Measurements from ENCODE around the gene MPPED2.
A peak's percentile ranks its signal among the peaks of the same experiment; 100 is the strongest.
"Not testable (repeated sequence)": the region's sequence is repeated elsewhere in the genome, so short reads cannot be mapped to it uniquely, and the experiment has no call there.

MPPED2 gene

DNA sequence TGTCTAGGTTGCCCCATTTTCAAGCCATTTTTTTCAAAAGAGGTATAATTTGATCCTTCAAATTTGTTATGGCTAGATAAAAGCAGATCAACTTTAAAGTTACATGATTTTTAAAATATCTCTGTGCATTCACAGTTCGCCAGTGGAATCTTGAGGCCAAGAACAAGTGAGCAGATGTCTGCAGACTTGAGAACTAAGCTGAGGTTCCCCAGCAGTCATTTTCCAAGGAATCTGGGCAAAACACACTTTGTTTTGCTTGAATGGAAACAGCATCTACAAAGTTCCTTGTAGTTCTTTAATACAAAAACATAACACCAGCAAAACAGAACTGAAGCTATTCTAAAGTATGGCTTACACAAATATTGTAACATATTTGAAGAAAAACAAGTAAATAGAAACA, 7.7 kb downstream of the MPPED2 start:
- no peak for DNase-seq (ENCODE audit: low read depth)

DNA sequence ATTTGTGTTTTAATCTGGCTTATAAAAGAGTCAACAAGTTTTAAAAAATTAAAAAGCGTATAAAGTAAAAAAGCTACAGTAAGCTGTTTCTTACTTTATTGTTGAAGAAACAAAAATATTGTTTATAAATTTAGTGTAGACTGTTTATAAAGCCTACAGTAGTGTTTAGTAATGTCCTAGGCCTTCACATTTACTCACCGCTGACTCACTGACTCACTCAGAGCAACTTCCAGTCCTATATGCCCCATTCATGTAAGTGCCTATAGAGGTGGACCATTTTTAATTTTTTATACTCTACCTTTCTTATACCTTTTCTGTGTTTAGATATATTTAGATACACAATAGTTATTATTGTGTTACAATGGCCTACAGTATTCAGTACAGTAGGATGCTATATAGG, 12.2 kb downstream of the MPPED2 start:
- peak; percentile 30 for DNase-seq (ENCODE audit: low read depth)

DNA sequence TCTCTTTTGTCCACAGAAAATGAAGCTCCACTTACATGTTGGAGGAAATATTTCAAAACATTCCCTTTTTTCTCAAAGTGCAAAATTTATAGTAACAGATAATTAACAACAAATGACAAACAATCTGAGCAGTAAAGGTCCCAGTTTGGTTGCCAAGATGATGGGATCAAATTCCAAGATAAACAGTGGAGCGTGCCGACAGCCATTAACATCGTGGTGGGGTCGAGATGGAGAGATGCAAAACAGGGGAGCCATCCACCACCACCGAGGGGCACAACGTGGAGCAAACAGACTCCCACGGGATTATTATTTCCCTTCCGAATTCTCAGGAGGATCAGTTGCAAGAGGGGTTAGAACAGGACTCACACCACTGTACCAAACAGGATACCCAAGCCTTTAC, 17.2 kb downstream of the MPPED2 start:
- DNase-seq (ENCODE audit: low read depth) = no peak

DNA sequence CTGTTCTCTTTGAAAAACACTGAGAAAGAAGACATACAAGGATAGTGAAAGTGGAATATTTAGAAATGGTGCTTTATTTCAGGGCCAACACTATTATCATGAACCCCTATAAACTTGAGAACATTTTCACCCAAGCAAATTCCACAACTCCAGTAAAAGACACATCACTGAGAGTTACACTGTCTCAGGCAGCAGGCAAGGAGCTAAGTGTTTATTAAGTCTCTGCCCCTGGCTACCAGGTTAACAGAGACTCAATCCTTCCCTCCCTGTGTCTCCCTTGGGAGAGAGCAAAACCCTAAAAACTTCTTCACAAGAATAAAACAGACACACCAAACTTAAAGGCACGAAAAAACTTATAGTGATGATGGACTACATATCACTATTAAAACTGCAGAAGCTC, 18.5 kb downstream of the MPPED2 start:
- no peak for DNase-seq (ENCODE audit: low read depth)

DNA sequence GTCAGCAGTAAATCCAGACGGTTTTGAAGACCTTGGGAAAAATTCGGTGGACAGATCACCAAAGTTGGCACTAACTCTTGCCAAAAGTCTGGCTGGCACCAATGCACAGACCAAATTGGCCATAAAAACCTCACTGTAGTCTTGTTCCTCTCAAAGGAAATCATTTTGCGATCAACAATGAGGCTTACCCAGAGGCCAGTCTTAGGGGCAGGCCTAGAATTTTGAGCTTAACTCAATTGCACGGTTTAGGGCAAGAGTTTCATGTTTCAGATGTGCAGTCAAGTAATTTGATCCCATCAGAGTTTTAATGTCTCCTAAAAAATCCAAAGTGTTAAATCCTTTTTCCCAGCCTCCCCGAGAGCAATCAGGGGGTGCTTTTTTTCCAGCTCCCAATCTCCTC, 19.0 kb downstream of the MPPED2 start:
- no peak for DNase-seq (ENCODE audit: low read depth)

DNA sequence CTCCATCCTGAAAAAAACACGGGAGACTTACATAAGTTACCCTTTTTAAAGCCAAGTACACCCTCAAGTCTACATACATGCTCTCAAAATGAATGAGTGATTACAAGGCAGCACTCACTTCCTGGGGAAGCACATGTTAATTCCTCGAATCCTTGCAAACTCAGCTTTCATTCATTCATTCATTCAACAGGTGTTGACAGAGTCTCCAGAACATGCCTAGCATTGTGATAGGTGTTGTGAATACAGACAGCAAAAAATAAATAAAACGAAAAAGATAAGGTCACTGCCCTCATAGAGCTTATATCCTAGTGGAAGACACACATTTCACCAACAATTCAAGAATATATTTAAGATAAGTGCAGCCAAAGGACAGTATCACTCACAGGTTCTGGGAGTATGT, 19.7 kb downstream of the MPPED2 start:
- no peak for DNase-seq (ENCODE audit: low read depth)

DNA sequence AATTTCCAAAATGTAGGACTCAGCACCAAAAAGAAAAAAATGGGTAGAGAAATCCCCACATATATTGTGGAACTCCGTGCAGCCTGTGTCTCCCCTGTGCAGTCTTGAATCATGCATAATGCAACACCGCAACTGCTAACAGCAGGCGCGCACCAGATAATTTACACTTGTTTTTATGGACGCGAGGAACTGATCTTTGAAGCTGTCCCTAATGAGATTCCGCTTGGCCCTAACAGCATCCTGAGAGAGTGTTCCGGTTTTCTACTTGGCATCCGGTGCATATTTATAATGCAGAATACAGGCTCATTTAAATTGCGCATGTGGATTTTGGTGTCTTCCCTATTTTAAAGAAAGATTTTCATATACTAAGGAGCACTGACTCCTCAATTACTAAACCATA, 21.1 kb downstream of the MPPED2 start:
- no peak for DNase-seq (ENCODE audit: low read depth)

DNA sequence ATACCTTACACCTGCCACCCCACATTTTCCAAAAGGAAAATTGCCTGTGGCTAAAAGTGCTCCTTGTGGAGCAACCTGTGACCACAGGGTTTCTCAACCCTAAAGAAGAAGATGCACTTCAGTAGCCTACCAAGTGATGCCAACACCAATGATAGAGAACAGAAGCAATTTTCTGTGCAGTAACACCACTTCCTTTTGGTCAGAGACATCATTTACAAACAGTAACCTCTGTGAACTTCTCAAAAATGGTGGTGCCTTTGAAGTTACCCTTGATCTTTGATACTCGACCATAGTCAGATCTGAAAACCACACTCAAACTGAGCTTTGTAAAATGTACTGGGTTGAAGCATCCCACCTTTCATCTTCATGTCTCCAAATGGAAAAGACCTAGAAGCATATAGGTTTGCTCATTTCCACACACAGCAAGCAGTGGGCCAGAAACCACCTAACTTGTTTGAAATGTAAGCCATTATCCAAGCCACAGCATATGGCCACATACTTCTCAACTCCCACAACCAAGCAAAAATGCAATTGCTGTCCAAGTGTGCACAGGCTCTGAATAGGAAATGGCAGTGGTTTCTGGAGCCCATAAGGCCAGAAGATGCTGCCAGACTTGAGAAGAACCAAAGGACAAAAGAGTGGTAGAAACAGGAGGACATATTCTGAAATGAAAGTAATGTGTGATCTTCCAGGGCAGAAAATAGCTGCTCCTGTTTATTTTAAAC, 24.3 kb downstream of the MPPED2 start:
- DNase-seq (ENCODE audit: low read depth) = no peak

DNA sequence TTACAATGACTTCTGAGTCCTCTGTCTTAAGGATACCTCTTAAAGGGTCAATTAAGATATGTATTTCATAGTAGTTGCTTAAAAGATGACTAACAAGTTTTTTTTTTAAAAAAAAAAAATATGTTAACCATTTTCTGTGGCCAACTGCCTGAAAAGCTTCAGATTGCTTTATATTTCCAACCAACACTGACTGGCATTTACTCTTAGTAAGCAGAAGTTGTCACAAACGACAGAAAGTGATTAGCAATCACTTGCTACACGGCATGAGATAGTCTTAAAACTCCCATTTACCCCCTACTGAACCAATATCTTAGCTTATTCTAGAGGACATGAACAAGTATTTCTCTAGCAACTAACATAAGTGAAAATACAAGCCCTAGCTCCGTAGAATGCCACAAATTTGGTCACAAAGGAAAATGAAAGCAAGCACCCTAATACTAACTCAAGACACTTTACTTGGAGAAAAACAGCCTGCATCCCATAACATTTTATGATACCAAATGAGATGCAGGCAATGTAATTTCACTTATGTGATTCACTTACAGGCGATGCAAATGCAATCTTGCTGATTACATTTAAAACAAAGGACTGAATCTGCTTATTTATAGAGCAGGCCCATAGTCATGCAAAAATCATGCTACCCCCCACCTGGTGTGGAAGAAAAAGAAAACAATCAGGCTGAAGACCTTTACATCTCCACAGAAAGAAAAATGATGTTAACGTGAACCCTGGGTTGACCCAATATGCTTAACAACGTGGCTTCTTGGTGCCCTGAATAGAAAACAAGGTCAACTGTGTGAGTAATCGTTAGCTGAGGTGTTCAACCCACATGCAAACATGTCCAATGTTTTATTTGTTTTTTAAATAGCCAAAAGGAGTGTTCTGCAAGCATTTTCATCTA, 25.7 kb downstream of the MPPED2 start:
- no peak for DNase-seq (ENCODE audit: low read depth)

DNA sequence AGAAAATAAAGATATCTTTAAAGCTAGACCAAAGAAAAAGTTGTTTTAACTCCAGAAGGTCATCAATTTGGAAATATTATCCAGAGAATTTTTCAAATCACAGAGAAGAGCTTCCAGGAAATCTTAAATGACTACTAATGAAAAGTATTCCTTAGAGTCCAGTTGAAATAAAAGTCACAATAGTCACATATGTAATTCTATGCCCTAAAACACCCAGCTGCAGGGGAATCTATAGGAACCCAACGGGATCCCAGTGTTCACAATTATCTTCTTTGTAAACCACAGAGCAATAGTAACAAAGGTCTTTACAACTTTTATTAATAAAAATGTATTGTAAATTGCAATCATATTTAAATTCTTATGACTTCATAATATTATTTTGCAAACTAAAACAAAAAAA, 27.1 kb downstream of the MPPED2 start:
- no peak for DNase-seq (ENCODE audit: low read depth)

DNA sequence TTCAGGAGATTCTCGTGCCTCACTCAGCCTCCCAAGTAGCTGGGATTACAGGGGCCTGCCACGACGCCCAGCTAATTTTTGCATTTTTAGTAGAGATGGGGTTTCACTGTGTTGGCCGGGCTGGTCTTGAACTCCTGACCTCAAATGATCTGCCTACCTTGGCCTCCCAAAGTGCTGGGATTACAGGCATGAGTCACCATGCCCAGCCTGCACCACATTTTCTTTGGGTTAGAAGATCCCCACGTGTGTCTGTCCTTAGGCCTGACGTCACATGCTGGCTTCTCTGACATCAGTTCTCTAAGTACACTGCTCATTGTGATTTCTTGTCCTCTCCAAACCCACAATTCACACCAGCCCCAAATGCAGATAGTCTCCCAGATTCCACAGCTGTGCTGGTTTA, 31.6 kb downstream of the MPPED2 start:
- DNase-seq (ENCODE audit: low read depth) = not testable (repeated sequence)

DNA sequence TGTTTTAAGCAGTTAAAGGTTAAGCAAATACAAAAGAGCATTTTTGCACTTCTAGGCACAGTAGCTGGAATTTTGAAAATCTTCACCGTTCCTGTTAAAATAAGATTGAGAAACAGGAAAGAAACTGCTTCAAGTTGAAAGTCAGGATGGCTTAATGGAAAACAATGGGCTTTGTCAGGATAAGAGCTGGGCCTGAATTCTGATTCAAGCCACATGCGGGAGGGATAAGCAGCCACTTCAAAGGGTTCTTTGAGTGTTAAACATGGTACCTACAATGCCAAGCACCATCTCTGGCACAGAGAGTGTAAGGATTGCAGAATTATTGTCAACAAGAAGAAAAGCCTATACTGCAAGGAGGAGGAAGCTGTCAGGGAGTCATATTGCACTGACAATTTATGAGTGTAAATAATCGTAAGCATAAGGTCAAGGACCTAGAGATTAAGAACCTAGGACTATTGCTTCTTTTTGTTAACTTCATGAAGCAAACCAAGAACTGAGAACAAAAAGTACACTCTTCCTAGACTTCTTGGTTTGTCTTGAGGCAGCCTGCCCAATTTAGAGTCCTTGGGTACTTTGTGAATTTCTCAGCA, 32.5 kb downstream of the MPPED2 start:
- no peak for DNase-seq (ENCODE audit: low read depth)

DNA sequence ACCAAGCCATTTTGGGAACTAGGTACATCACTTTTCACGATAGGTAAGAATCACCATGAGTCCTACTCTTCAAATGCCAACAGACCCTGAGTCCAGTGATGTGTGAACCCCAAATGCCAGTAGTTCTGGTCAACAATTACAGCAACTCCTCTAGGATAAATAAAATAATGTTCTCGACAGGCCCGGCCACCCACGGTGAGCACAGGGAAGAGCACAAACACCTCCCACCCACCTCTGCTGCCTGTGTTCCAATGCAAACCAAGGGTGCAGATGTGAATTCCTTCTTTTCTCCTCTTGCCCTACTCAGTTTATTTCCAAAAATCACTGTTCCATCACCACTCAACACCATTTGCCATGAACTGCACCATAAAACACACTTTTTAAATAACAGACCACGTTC, 33.3 kb downstream of the MPPED2 start:
- DNase-seq (ENCODE audit: low read depth) = no peak

DNA sequence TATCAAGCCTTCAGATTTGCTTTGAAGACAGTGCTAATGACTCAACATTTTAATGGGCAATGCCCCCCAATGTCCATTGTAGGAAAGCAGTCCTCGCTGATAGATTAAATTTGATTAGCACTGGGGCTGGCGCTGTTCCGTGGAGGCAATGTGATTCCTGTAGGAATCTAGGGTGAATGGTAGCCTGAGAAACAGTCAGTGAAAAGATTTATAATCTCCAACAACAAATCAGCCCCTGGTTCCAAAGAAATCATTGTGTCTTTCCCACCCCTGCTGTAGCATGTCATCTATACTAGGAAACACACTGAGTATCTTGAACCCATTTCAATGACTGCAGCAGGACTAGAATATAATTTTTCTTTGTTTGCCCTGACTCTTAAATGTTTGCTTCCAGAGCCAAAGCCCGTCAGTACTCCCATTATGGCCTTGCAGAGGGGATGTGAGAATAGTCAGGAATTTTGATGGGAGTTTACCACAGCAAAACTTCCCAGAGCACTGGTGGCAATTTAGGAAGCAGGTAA, 36.1 kb downstream of the MPPED2 start:
- no peak for DNase-seq (ENCODE audit: low read depth)

DNA sequence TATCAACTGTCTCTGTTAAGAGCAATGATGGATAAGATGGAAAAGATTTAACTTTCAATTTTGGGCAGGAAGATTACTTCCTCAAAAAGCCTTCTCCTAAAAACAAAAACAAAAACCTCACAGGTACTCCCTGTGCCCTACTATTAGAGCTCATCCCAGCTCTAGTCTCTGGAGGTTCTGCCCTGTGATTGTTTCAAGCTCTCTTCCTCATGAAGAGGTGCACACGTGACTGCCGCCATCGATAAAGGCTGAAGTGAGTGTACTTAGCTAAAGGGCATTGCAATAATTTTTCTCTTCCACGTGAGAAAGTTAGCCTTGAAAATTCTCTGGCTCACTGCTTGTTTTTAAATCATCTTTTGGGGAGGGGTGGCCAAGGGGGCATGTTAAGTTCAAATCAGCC, 36.6 kb downstream of the MPPED2 start:
- DNase-seq (ENCODE audit: low read depth) = no peak

DNA sequence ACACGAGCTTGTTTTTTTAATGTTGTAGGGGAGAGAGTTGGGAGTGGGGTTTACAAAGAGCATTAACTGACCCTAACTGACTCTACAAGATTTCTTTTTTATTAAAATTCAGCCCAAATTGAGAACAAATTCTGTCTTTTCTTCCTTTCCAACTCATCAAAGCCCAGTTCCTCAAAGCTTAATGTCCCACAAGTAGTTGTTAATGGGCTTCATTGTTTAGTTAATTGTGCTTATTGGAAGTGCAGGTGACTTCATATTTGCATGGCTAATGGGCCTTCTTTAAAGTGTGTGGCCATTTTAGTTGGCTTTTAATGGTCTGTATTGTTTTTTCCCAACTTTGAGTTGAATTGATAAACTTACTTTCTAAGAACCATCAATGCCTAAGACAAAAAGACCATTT, 39.8 kb downstream of the MPPED2 start:
- no peak for DNase-seq (ENCODE audit: low read depth)

DNA sequence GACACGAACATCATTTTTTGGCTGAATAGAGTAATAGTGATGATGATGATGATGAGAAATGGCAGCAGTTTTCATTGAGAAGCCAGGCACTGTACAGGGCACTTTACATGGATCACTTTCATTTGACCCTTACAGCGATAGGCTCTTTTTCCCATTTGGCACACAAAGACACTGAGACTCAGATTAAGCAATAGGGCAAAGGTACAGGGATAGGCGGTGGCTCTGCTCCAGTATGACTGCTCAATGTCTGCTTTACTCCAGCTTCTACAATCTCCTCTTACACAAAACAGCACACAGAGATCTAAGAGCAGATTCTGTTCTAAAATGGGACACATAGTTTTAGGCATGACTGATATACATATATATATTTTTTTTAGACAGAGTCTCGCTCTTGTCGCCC, 40.6 kb downstream of the MPPED2 start:
- no peak for DNase-seq (ENCODE audit: low read depth)

DNA sequence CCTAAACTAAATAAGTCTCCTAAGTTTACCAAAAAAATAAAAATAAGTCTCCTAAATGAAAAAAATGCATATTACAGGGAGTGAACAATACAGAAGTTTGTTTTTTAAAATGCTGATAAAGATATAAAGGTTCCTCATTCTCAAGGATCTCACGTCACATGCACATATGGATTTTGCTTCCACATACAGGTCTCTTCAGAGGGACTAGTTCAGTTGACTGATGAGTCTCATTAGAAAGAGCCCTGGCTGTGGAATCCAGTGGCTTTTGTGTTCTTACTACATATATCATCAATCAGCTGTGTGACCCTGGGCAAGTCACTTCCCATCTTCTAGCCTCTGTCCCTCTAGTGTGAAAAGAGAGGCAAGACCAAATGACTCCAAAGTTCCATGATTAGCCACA, 43.1 kb downstream of the MPPED2 start:
- no peak for DNase-seq (ENCODE audit: low read depth)

DNA sequence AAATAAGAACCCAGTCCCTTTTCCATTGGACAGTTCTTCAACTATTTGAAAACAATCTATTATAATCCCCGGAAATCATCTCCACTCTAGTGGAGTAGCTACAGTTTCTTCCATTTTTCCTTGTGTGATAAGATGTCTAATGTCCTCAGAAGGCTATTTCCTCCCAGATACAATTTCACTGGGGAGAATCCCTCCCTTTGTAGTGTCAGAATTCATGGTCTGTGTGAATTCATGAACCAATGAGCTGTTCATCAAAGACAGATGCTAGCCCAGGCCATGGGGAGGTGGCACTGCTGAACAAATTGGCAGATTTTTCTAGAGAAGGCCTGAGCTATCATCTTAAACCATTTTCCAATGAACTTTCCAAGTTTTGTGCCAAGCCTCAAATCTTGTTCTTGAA, 45.4 kb downstream of the MPPED2 start:
- no peak for DNase-seq (ENCODE audit: low read depth)

DNA sequence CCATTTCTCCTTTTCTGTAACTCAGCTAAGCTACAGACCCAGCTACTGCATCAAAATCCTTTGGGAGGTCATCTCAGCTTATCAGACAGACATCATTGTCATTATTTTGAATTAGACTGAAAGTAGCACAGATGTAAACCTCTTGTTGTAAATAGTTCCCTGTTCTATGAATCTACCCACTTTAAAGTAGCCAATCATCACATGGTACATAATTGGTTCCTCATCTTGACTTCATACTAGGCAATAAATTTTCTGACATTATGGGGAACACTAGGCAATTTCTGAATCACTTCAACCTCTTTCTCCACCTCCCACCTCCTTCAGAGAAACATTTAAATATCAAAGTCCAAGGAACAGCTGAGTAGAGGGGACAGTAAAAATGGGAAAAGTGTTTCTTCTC, 47.9 kb downstream of the MPPED2 start:
- DNase-seq (ENCODE audit: low read depth) = no peak

DNA sequence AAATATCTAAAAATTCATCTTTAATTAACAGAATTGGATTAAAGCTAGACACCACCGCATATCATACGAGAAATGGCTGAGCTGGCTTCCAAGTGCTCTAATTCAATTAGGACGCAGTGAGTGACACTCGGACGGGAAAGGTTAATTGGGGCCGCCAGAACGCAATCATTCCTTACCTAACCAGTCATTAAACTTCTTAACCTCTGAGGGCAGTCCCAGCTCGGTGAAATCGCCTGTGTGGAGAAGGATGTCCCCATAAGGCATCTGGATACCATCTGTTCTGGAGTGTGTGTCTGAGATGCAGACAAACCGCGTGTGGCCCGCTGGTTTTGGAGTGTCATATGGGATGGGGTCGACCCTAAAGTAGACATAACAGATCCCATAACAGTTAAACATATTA, 50.3 kb downstream of the MPPED2 start:
- no peak for DNase-seq (ENCODE audit: low read depth)

DNA sequence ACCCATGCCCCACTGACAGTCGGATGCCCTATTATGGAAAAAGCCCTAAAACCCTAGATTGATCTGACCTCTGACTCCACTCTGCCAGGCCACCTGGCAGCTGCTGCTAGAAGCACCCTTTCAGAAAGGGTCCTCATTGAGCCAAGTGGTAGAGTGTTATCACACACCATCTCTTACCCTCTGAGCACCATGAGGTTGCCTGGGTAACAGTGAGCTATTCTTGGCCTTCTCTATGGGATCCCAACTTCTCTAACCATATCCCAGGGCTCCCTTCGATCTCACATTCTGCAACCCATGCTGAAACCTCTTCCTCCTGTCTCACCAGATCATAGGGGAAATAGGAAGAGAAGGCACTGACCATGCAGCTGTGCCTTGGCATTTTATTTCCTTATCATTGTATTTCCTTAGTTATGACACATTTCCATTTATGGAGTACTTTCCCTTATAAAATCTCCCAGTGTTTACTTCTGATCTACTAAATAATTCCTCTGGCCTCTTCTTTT, 52.7 kb downstream of the MPPED2 start:
- no peak for DNase-seq (ENCODE audit: low read depth)

DNA sequence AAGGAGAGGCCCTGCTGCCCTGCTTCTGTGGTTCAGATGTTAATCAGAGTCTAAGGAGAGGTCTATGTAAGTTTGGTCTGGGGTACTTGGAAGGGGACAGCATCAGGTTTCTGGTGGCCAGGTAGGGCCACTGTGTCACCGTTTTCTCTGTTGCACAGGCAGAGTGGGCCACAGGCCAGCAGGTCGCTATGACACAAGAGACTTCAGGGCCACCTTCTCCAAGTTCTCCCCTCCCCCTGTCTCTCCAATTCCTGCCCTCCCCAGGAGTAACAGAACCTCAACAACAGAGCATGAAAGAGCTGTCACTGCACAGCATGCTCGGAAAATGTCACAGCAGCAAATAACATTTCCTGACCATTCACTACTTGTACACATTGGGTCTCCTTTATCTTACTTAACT, 58.6 kb downstream of the MPPED2 start:
- no peak for DNase-seq (ENCODE audit: low read depth)
